ENCODE measurements around the gene AKAP11.

Gene AKAP11

DNA sequence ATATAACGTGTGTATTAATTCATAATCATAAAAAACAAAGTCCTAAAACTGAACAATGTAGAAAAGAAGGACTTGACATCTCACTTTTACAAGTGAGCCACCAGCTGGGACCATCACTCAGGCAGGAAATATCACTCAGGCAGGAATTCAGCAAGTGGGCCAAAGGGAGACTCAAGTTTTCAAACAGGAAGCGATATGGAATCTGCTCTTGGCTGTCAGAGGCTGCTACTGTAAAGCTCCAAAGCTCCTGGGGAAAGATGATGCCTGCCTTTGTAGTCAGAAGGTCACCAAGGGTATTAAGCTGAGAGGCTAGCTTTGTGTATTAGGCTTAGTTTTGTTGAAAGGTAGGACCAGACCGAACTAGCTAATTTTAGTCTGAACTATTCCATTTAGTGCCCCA is 5.5 kb upstream of the AKAP11 start:
- WGBS = 66% methylated on average over 3 of the region's 3 CpGs
- Histone ChIP-seq H2BK120ac (ENCODE audit: low read depth, low read length) (no peak overlapping the region), H2BK12ac (ENCODE audit: low read length in 2 of 2) (peak overlapping the region in 1 of 2 experiments; percentile 34), H2BK15ac (ENCODE audit: low read depth, poor library complexity, severe bottlenecking) (no peak overlapping the region), H3K27me3 (ENCODE audit: control insufficient read depth in 1 of 2, insufficient read depth in 1 of 2, low read length in 2 of 2) (no peaks in the 10 kb centered on the region), H3K14ac (ENCODE audit: low read length in 2 of 2) (no peak overlapping the region), H3K4me3 (ENCODE audit: insufficient read depth in 1 of 2, low read depth in 1 of 2, low read length in 2 of 2) (peak overlapping the region in 1 of 2 experiments; percentile 27), H3K9me3 (ENCODE audit: control insufficient read depth, low read length) (no peaks in the 10 kb centered on the region), H3K4me1 (ENCODE audit: control insufficient read depth, insufficient read depth, low read depth, low read length) (peaks cover 2% of the 10 kb centered on the region), H2AK5ac (ENCODE audit: low read length, severe bottlenecking) (no peak overlapping the region), H3K4ac (ENCODE audit: low read depth in 1 of 2, low read length in 2 of 2) (no peak overlapping the region), H3K36me3 (ENCODE audit: control insufficient read depth in 1 of 2, insufficient read depth in 2 of 2, low read depth in 1 of 2, low read length in 2 of 2) (no peaks in the 10 kb centered on the region), H3K79me1 (replicated peaks; ENCODE audit: low read length, poor library complexity, severe bottlenecking) (no peaks in the 10 kb centered on the region), H3K27ac (ENCODE audit: low read length, poor library complexity, severe bottlenecking) (peak overlapping the region; percentile 39), H3K4me2 (ENCODE audit: low read length, poor library complexity, severe bottlenecking) (no peak overlapping the region), H3K18ac (ENCODE audit: low read depth in 1 of 2, low read length in 2 of 2) (no peak overlapping the region), H4K8ac (ENCODE audit: low read length) (no peak overlapping the region), H4K91ac (ENCODE audit: low read length) (no peak overlapping the region), H3K23ac (ENCODE audit: low read length in 2 of 2) (no peak overlapping the region), H2BK5ac (ENCODE audit: low read depth, low read length, poor library complexity, severe bottlenecking) (no peak overlapping the region), H2AFZ (ENCODE audit: low read depth, low read length) (no peak overlapping the region), H3K9ac (ENCODE audit: low read length) (peak overlapping the region; percentile 10)
- DNase-seq = peak; percentile 56

GRCh38 chr13:42270160-42270856 is 1.6 kb upstream of the AKAP11 start:
- no peaks in the 10 kb centered on the region for H3K9me3 ChIP-seq (ENCODE audit: control insufficient read depth, low read length)
- no peak overlapping the region for H4K91ac ChIP-seq (ENCODE audit: low read length)
- H3K79me1 ChIP-seq (replicated peaks; ENCODE audit: low read length, poor library complexity, severe bottlenecking) = peaks cover 7% of the 10 kb centered on the region
- no peak overlapping the region for H3K23ac ChIP-seq (ENCODE audit: low read length in 2 of 2)
- H3K4ac ChIP-seq (ENCODE audit: low read depth in 1 of 2, low read length in 2 of 2) = no peak overlapping the region
- DNase-seq = no peak
- H3K4me2 ChIP-seq (ENCODE audit: low read length, poor library complexity, severe bottlenecking) = no peak overlapping the region
- H3K27me3 ChIP-seq (ENCODE audit: control insufficient read depth in 1 of 2, insufficient read depth in 1 of 2, low read length in 2 of 2) = no peaks in the 10 kb centered on the region
- H3K4me1 ChIP-seq (ENCODE audit: control insufficient read depth, insufficient read depth, low read depth, low read length) = peaks cover 5% of the 10 kb centered on the region
- no peak overlapping the region for H2BK15ac ChIP-seq (ENCODE audit: low read depth, poor library complexity, severe bottlenecking)
- H3K36me3 ChIP-seq (ENCODE audit: control insufficient read depth in 1 of 2, insufficient read depth in 2 of 2, low read depth in 1 of 2, low read length in 2 of 2) = no peaks in the 10 kb centered on the region
- WGBS = 99% methylated on average over 6 of the region's 6 CpGs
- no peak overlapping the region for H2AK5ac ChIP-seq (ENCODE audit: low read length, severe bottlenecking)
- H3K18ac ChIP-seq (ENCODE audit: low read depth in 1 of 2, low read length in 2 of 2) = no peak overlapping the region
- H3K4me3 ChIP-seq (ENCODE audit: insufficient read depth in 1 of 2, low read depth in 1 of 2, low read length in 2 of 2) = peak overlapping the region in 1 of 2 experiments; percentile 81
- H3K9ac ChIP-seq (ENCODE audit: low read length) = peak overlapping the region; percentile 93
- H2AFZ ChIP-seq (ENCODE audit: low read depth, low read length) = no peak overlapping the region
- no peak overlapping the region for H3K27ac ChIP-seq (ENCODE audit: low read length, poor library complexity, severe bottlenecking)
- H2BK5ac ChIP-seq (ENCODE audit: low read depth, low read length, poor library complexity, severe bottlenecking) = no peak overlapping the region
- H3K14ac ChIP-seq (ENCODE audit: low read length in 2 of 2) = no peak overlapping the region
- H4K8ac ChIP-seq (ENCODE audit: low read length) = no peak overlapping the region
- H2BK12ac ChIP-seq (ENCODE audit: low read length in 2 of 2) = no peak overlapping the region
- H2BK120ac ChIP-seq (ENCODE audit: low read depth, low read length) = no peak overlapping the region

- H3K4me2 ChIP-seq (ENCODE audit: low read length, poor library complexity, severe bottlenecking) = peak overlapping the region; percentile 64
- no peaks in the 10 kb centered on the region for H3K9me3 ChIP-seq (ENCODE audit: control insufficient read depth, low read length)
- no peak overlapping the region for H2BK120ac ChIP-seq (ENCODE audit: low read depth, low read length)
- H3K14ac ChIP-seq (ENCODE audit: low read length in 2 of 2) = no peak overlapping the region
- H2BK15ac ChIP-seq (ENCODE audit: low read depth, poor library complexity, severe bottlenecking) = no peak overlapping the region
- H2BK5ac ChIP-seq (ENCODE audit: low read depth, low read length, poor library complexity, severe bottlenecking) = no peak overlapping the region
- peaks cover 5% of the 10 kb centered on the region for H3K4me1 ChIP-seq (ENCODE audit: control insufficient read depth, insufficient read depth, low read depth, low read length)
- peak overlapping the region; percentile 93 for H3K9ac ChIP-seq (ENCODE audit: low read length)
- WGBS = 95% methylated on average over 6 of the region's 6 CpGs
- no peak for DNase-seq
- H4K91ac ChIP-seq (ENCODE audit: low read length) = no peak overlapping the region
- no peaks in the 10 kb centered on the region for H3K36me3 ChIP-seq (ENCODE audit: control insufficient read depth in 1 of 2, insufficient read depth in 2 of 2, low read depth in 1 of 2, low read length in 2 of 2)
- no peaks in the 10 kb centered on the region for H3K27me3 ChIP-seq (ENCODE audit: control insufficient read depth in 1 of 2, insufficient read depth in 1 of 2, low read length in 2 of 2)
- H3K4me3 ChIP-seq (ENCODE audit: insufficient read depth in 1 of 2, low read depth in 1 of 2, low read length in 2 of 2) = peak overlapping the region in 1 of 2 experiments; percentile 81
- no peak overlapping the region for H2AK5ac ChIP-seq (ENCODE audit: low read length, severe bottlenecking)
- peak overlapping the region; percentile 76 for H3K27ac ChIP-seq (ENCODE audit: low read length, poor library complexity, severe bottlenecking)
- peaks cover 8% of the 10 kb centered on the region for H3K79me1 ChIP-seq (replicated peaks; ENCODE audit: low read length, poor library complexity, severe bottlenecking)
- peak overlapping the region in 1 of 2 experiments; percentile 68 for H3K4ac ChIP-seq (ENCODE audit: low read depth in 1 of 2, low read length in 2 of 2)
- H4K8ac ChIP-seq (ENCODE audit: low read length) = peak overlapping the region; percentile 81
- peak overlapping the region; percentile 75 for H2AFZ ChIP-seq (ENCODE audit: low read depth, low read length)
- H3K18ac ChIP-seq (ENCODE audit: low read depth in 1 of 2, low read length in 2 of 2) = no peak overlapping the region
- peak overlapping the region; percentile 30 to 75 for H2BK12ac ChIP-seq (ENCODE audit: low read length in 2 of 2)
- no peak overlapping the region for H3K23ac ChIP-seq (ENCODE audit: low read length in 2 of 2)
Measured at GRCh38 chr13:42270857-42271215, 1.1 kb upstream of the AKAP11 start.

- Histone ChIP-seq H3K4me2 (ENCODE audit: low read length, poor library complexity, severe bottlenecking) (peak overlapping the region; percentile 64), H3K14ac (ENCODE audit: low read length in 2 of 2) (no peak overlapping the region), H3K79me1 (replicated peaks; ENCODE audit: low read length, poor library complexity, severe bottlenecking) (peaks cover 8% of the 10 kb centered on the region), H3K36me3 (ENCODE audit: control insufficient read depth in 1 of 2, insufficient read depth in 2 of 2, low read depth in 1 of 2, low read length in 2 of 2) (no peaks in the 10 kb centered on the region), H4K91ac (ENCODE audit: low read length) (no peak overlapping the region), H2BK15ac (ENCODE audit: low read depth, poor library complexity, severe bottlenecking) (peak overlapping the region; percentile 95), H3K23ac (ENCODE audit: low read length in 2 of 2) (no peak overlapping the region), H4K8ac (ENCODE audit: low read length) (peak overlapping the region; percentile 81), H3K9ac (ENCODE audit: low read length) (peak overlapping the region; percentile 93), H2AFZ (ENCODE audit: low read depth, low read length) (peak overlapping the region; percentile 75), H3K4ac (ENCODE audit: low read depth in 1 of 2, low read length in 2 of 2) (peak overlapping the region; percentile 46 to 56), H2AK5ac (ENCODE audit: low read length, severe bottlenecking) (no peak overlapping the region), H3K27ac (ENCODE audit: low read length, poor library complexity, severe bottlenecking) (peak overlapping the region; percentile 76), H3K27me3 (ENCODE audit: control insufficient read depth in 1 of 2, insufficient read depth in 1 of 2, low read length in 2 of 2) (no peaks in the 10 kb centered on the region), H2BK12ac (ENCODE audit: low read length in 2 of 2) (peak overlapping the region in 1 of 2 experiments; percentile 75), H2BK5ac (ENCODE audit: low read depth, low read length, poor library complexity, severe bottlenecking) (peak overlapping the region; percentile 81), H3K18ac (ENCODE audit: low read depth in 1 of 2, low read length in 2 of 2) (peak overlapping the region; percentile 54 to 82), H3K9me3 (ENCODE audit: control insufficient read depth, low read length) (no peaks in the 10 kb centered on the region), H3K4me1 (ENCODE audit: control insufficient read depth, insufficient read depth, low read depth, low read length) (peaks cover 5% of the 10 kb centered on the region), H2BK120ac (ENCODE audit: low read depth, low read length) (no peak overlapping the region), H3K4me3 (ENCODE audit: insufficient read depth in 1 of 2, low read depth in 1 of 2, low read length in 2 of 2) (peak overlapping the region; percentile 81 to 97)
- DNase-seq = peak; percentile 98
- 9% methylated on average over 34 of the region's 57 CpGs for WGBS
Measured at GRCh38 chr13:42271337-42272114, 426 bp upstream of the AKAP11 start.

Data from mesenchymal stem cell (in vitro differentiated cells and primary cell).